HL-60 (cell line): ENCODE measurements around the gene ZIK1.

Experiments used
- CTCF ChIP-seq: IDR thresholded peaks from one replicate; pipeline ENCODE4 v1.5.1; 2011; ENCODE audit warnings: low read length, control low read depth, inconsistent platforms; ENCODE audit not compliant: insufficient read depth
- GABPA ChIP-seq: IDR thresholded peaks from 2 replicates; pipeline ENCODE4 v1.6.1; 2012; ENCODE audit warnings: low read depth
- POLR2AphosphoS5 ChIP-seq: IDR thresholded peaks from 2 replicates; pipeline ENCODE4 v1.6.1; 2012; ENCODE audit warnings: low read depth
- REST ChIP-seq: IDR thresholded peaks from 2 replicates; pipeline ENCODE4 v1.6.1; 2012; ENCODE audit warnings: low read depth; ENCODE audit not compliant: insufficient replicate concordance
- SPI1 ChIP-seq: IDR thresholded peaks from 2 replicates; pipeline ENCODE4 v1.6.1; 2012; ENCODE audit warnings: low read depth, mild to moderate bottlenecking, borderline replicate concordance

DNA sequence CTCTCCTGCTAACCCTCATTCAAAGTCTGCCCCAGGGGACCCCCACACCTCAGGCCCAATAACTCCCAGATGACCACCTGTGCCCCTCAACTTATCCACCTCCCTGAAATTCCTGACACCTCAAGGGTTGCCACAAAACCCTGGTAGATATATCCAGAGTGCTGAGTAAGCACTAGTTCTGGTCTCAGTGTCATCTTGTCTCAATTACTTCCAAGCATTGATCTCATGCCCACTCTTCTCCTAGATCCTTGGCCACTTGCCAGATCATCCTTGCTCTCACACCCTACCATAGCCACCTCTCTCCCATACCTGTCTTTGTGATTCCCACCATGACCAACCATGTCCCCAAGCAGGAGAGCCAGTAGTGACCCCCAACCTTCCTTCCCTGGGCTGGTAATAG is 7.3 kb upstream of the ZIK1 start:
- no peak for TF ChIP-seq GABPA
- TF ChIP-seq POLR2AphosphoS5, result no peak
- no peak for TF ChIP-seq CTCF
- no peak for TF ChIP-seq REST
- TF ChIP-seq SPI1, result no peak
